ENCODE measurements around the gene RAB3B. TPM values are rescaled to one million over a fixed set of nuclear protein-coding genes. Genes with fewer than 3 reads are reported as not detected.

Gene RAB3B
- total and polyA plus RNA-seq, 9 of the 15 experiments (the other 6 are each of a cell fraction or from before 2014, with no cell fraction given) = 0.07 to 0.47 (median 0.27) TPM

DNA sequence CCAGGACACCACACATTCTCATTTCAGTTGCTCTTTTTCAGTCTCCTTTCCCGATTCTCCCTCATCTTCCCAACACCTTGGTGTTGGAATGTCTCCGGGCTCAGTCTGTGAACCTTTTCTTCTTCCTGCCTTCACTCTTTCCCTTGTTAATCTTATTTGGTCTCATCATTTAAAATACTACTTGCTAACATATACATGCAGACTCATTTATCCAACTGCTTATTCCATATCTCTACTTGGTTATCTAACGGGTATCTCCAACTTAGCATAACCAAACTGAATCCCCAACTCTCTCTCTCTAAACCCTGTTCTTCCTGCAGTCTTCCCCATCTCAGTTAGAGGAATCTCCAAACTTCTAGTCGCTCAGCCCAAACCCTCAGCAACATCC is 26.2 kb downstream of the RAB3B start:
- ATAC-seq (no peak), FAIRE-seq (no peak), DNase-seq (ENCODE audit: extremely low read depth in 1 of 4, low spot score in 3 of 4) (no peak)
- intact Hi-C loops (cut with micrococcal nuclease) = no loop called here
- BruUV-seq (replicated peaks) = no TSS peak
- 0 out of 5 replicates have a peak, but pooled peaks cover 0 to 7% of the 10 kb centered on the region in 2 experiments for H3K27me3 ChIP-seq (ENCODE audit: control insufficient read depth in 2 of 2, insufficient read depth in 2 of 2, low read length in 2 of 2)
- H3K9me1 ChIP-seq (ENCODE audit: control insufficient read depth, insufficient read depth, low read length) = no peaks in the 10 kb centered on the region
- 0 out of 4 replicates have a peak overlapping the region, but pooled peaks of 1 of the 2 experiments have one; percentile 6 for H3K9ac ChIP-seq (ENCODE audit: insufficient read depth in 1 of 2, low read depth in 2 of 2, low read length in 2 of 2)
- peak overlapping the region; percentile 30; the same call in 2 of the 3 replicates for H3K27ac ChIP-seq (ENCODE audit: extremely low read depth, low read depth, low read length)
- H3K4me2 ChIP-seq (ENCODE audit: insufficient read depth, low read length) = peak overlapping the region; percentile 38; the same call in 1 of the 2 replicates
- H3K4me1 ChIP-seq (replicated peaks in 1 of 2; ENCODE audit: control insufficient read depth in 2 of 2, insufficient read depth in 2 of 2, low read length in 2 of 2) = peaks cover 11 to 38% of the 10 kb centered on the region in 2 experiments
- no peaks in the 10 kb centered on the region for H3K9me3 ChIP-seq (replicated peaks; ENCODE audit: control insufficient read depth, insufficient read depth, low read depth, low read length)
- no peaks in the 10 kb centered on the region for H3K79me2 ChIP-seq (ENCODE audit: control insufficient read depth, insufficient read depth, low read length)
- H3K36me3 ChIP-seq (ENCODE audit: control insufficient read depth, insufficient read depth, low read length) = no peaks in the 10 kb centered on the region
- no peaks in the 10 kb centered on the region for H4K20me1 ChIP-seq (replicated peaks; ENCODE audit: control insufficient read depth, insufficient read depth, low read length)
- CTCF ChIA-PET (ENCODE audit: low intra/inter-chr PET ratio) = interaction anchor here (0.7 kb wide), 1 partner anchor 17 kb away, joined by 4 read pairs; no protein-coding TSS in a partner anchor
- no peak overlapping the region for H3K4me3 ChIP-seq
- H2AFZ ChIP-seq (ENCODE audit: low read depth, low read length) = peak overlapping the region; percentile 88
- POLR2A ChIA-PET = interaction anchor here (0.6 to 1.6 kb wide), 4 partner anchors 10 to 997 kb away, joined by 3 to 5 read pairs (median 4); no protein-coding TSS in a partner anchor
- in situ Hi-C loops (cut with MboI) = no loop called here
- WGBS (ENCODE audit: insufficient coverage, low coverage, missing lambda C conversion rate) = 38% methylated on average over 4 of the region's 4 CpGs
- 0 out of 4 replicates have a peak, but pooled peaks of 1 of the 2 experiments have one; percentile 9 for TF ChIP-seq ARNT (IDR thresholded peaks at IDR 0.05)
- TF ChIP-seq MTF1 (CRISPR knock-in tag; IDR thresholded peaks at IDR 0.05; ENCODE audit: borderline replicate concordance) = no peak
- TF ChIP-seq DPF2 (IDR thresholded peaks at IDR 0.05) = 0 out of 2 replicates have a peak, but pooled peaks have one; percentile 53
- TF ChIP-seq ZNF197 (CRISPR knock-in tag; IDR thresholded peaks at IDR 0.05; ENCODE audit: low read depth) = peak; percentile 59; the same call in 1 of the 2 replicates
- TF ChIP-seq HMBOX1 (IDR thresholded peaks at IDR 0.05) = 0 out of 2 replicates have a peak, but pooled peaks have one; percentile 59
- TF ChIP-seq EHMT2 (IDR thresholded peaks at IDR 0.05) = 0 out of 2 replicates have a peak, but pooled peaks have one; percentile 23
- TF ChIP-seq E2F3 (CRISPR knock-in tag; IDR thresholded peaks at IDR 0.05) = no peak
- TF ChIP-seq CTCFL (IDR thresholded peaks at IDR 0.05; ENCODE audit: borderline replicate concordance, insufficient read depth, low read depth, low read length, poor library complexity, severe bottlenecking) = no peak
- TF ChIP-seq EP400 (IDR thresholded peaks at IDR 0.05) = no peak; the same call in 1 of the 2 replicates
- peak; percentile 43; the same call in 1 of the 2 replicates for TF ChIP-seq EP300 (IDR thresholded peaks at IDR 0.05; ENCODE audit: low read length)
- TF ChIP-seq ZNF316 (IDR thresholded peaks at IDR 0.05) = no peak
- peak; percentile 4; the same call in 1 of the 2 replicates for TF ChIP-seq C11orf30 (IDR thresholded peaks at IDR 0.05; ENCODE audit: low read depth)
- TF ChIP-seq, protein P1, sequence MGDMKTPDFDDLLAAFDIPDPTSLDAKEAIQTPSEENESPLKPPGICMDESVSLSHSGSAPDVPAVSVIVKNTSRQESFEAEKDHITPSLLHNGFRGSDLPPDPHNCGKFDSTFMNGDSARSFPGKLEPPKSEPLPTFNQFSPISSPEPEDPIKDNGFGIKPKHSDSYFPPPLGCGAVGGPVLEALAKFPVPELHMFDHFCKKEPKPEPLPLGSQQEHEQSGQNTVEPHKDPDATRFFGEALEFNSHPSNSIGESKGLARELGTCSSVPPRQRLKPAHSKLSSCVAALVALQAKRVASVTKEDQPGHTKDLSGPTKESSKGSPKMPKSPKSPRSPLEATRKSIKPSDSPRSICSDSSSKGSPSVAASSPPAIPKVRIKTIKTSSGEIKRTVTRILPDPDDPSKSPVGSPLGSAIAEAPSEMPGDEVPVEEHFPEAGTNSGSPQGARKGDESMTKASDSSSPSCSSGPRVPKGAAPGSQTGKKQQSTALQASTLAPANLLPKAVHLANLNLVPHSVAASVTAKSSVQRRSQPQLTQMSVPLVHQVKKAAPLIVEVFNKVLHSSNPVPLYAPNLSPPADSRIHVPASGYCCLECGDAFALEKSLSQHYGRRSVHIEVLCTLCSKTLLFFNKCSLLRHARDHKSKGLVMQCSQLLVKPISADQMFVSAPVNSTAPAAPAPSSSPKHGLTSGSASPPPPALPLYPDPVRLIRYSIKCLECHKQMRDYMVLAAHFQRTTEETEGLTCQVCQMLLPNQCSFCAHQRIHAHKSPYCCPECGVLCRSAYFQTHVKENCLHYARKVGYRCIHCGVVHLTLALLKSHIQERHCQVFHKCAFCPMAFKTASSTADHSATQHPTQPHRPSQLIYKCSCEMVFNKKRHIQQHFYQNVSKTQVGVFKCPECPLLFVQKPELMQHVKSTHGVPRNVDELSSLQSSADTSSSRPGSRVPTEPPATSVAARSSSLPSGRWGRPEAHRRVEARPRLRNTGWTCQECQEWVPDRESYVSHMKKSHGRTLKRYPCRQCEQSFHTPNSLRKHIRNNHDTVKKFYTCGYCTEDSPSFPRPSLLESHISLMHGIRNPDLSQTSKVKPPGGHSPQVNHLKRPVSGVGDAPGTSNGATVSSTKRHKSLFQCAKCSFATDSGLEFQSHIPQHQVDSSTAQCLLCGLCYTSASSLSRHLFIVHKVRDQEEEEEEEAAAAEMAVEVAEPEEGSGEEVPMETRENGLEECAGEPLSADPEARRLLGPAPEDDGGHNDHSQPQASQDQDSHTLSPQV (IDR thresholded peaks at IDR 0.05) = no peak
- no peak for TF ChIP-seq PHF8 (IDR thresholded peaks at IDR 0.05; ENCODE audit: borderline replicate concordance, low read length)
- 0 out of 2 replicates have a peak, but pooled peaks have one; percentile 8 for TF ChIP-seq SMAD4 (CRISPR knock-in tag; conservative IDR thresholded peaks at IDR 0.05)
- no peak for TF ChIP-seq ZNF12 (CRISPR knock-in tag; IDR thresholded peaks at IDR 0.05)
